ENCODE data around the gene UBXN6.

UBXN6 gene

GRCh38 chr19:4437103-4437502, 20.5 kb downstream of the UBXN6 start:
- no peak for DNase-seq

DNA sequence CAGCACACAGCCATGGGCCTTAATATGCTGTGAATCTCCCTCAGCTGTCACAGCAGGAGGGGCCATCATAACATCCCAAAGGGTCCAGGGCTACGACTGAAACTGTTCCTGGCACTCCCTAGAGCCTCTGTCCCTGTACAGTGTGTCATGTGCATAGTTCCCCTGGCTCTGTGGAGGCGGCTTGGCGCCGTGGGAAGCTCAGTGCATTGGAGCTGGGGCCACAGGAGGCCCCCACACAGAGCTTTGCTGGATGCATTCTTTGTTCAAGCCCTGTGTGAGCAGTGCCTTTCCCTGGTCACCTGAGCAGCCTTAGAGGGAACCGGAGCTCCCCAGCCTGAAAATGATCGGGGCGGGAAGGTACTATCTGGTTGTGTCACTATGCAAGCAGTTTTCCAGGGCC, 21.4 kb downstream of the UBXN6 start:
- DNase-seq, result no peak

DNA sequence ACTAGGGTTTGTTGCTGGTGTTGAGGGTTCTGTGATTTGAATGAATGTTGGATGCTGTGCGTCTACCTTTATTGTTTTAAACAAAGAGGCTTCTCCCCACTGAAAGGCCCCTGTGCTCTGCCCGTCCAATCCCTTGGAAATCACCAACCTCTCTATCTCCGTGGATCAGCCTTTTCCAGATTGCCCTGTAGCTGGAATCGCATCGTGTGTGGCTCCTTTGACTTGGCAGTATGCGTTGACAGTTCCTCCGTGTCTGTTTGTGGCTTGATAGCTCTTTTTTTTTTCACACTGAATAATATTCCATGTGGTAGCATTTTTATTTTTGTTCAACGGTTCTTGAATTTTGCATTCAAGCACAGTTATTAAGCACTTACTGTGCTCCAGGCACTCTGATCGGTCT, 23.2 kb downstream of the UBXN6 start:
- DNase-seq, result no peak

DNA sequence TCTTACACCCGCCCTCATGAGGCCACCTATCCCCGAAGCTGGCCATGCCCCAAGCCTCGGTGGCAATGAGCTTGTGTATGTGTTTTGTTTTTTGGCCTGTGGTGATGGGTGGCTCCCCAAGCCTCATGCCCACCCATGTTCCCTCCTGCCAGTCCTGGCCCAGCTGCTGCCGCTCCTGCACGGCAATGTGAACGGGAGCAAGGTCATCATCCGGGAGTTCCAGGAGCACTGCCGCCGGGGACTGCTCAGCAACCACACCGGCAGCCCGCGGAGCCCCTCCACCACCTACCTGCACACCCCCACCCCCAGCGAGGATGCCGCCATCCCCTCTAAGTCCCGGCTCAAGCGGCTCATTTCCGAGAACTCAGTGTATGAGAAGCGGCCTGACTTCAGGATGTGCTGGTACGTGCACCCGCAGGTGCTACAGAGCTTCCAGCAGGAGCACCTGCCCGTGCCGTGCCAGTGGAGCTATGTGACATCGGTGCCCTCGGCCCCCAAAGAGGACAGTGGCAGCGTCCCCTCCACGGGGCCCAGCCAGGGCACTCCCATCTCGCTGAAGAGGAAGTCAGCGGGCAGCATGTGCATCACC, 24.6 kb downstream of the UBXN6 start:
- DNase-seq, result no peak

- DNase-seq, result peak; percentile 31
Measured at GRCh38 chr19:4431808-4432674, 25.6 kb downstream of the UBXN6 start.

DNA sequence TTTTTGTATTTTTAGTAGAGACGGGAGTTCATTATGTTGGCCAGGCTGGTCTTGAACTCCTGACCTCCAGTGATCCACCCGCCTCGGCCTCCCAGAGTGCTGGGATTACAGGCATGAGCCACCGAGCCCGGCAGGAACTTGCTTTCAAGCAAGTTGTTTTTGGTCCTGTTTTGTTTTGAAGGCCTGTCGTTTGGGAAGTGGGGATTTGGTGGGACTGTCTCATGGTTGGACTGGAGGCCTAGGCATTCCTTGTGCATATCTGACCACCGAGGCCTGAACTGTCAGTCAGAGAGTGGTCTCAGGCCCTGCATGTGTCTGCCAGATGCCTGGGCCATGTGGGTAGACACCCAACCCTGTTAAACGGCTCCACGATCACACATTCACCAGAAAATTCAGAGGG, 26.3 kb downstream of the UBXN6 start:
- no peak for DNase-seq

DNA sequence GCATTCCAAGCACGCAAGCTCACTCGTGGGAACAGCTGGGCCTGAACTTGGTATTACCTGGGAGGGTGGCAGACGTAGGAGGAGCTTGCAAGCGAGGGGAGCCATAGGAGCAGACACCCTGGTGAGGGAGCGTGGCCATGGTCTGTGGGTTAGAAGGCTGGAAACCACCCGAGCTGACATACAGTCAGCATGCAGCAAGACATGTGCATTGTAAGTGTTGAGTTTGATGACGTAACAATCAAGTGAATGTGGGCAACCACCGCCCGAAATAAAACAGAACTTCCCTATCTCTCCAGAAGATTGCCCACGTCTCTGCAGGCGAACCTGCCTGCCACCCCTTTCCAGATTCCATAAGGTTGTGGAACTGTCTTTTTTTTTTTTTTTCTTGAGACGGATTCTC, 26.8 kb downstream of the UBXN6 start:
- peak; percentile 33 for DNase-seq

GRCh38 chr19:4429771-4430171, 27.8 kb downstream of the UBXN6 start:
- no peak for DNase-seq

GRCh38 chr19:4429256-4429655, 28.3 kb downstream of the UBXN6 start:
- DNase-seq, result no peak

DNA sequence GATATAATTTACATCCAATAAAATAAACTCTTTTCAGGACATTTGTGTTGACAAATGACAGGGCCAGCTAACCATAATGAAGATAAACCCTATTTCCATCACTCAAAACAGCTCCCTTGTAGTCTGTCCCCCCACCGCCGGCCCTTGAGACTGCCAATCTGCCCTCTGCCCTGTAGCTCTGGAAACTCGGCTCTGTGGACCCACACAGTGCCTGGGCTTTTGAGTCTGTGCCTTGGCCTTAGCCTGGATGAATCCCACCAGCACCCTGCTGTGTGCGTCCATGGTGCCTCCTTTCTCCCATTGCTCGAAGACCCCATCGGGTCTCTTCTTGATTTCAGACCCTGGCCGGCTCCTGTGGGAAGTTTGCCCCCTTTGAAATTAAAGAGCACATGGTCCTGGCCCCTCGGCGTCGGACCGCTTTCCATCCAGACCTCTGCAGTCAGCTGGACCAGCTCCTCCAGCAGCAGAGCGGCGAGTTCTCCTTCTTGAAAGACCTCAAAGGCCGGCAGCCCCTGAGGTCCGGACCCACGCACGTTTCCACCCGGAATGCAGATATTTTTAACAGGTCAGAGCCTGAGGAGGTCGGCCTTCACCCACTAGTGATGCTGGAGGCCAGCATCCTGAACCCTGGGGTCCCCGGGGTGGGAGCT, 29.1 kb downstream of the UBXN6 start:
- DNase-seq, result no peak

DNA sequence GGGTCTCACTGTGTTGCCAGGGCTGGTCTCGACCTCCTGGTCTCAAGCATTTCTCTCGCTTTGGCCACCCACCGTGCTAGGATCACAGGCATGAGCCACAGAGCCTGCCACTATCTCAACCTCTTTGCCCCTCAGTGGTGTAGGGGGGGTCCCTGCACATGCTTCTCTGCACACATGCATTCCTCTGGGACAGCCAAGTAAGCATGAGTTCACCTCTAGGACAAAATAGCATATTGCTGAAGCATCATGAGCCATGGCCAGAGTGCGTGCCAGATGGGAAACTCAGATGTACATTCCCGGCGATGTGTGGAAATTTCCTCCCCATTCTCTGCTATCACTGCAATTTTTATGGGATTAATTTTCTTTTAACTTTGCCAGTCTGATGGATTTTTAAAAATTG, 32.1 kb downstream of the UBXN6 start:
- no peak for DNase-seq

- no peak for DNase-seq
Measured at GRCh38 chr19:4423416-4424126, 34.0 kb downstream of the UBXN6 start.

DNA sequence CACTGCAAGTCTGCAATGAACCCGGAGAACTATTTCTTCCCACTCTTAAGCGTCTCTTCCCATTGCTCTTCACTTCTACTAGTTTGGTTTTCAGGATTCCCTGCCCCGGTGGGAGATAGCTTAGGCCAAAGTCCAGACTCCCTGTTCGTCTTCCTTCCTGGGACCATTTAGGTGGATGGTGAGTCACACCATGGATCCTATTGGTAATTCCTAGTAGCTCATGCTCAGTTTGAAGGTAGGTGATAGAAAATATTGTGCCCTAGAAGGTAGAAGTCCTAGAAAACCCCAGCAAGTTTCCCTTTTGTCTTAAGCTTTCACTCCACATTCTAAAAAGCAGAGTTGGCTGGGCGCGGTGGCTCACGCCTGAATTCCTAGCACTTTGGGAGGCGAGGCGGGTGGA, 41.3 kb downstream of the UBXN6 start:
- no peak for DNase-seq

DNA sequence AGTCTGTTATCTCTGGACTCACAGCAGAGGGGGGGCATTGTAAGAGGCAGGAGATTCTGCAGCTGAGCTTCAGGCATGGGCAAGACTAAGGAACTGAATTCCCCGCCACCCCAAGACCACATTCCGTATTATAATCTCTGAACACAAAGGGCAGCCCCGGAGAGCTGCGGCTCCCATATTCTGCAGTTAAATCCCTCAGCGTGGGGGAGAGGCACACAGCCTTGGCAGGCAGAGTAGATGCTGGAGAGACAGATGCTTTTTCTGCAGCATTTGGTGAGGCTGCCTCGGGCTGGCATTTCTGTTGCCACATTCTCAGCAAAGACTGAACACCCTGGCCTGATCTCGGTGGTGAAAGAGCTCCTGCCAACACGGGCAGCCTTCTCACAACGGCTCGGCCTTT, 42.2 kb downstream of the UBXN6 start:
- DNase-seq, result no peak

DNA sequence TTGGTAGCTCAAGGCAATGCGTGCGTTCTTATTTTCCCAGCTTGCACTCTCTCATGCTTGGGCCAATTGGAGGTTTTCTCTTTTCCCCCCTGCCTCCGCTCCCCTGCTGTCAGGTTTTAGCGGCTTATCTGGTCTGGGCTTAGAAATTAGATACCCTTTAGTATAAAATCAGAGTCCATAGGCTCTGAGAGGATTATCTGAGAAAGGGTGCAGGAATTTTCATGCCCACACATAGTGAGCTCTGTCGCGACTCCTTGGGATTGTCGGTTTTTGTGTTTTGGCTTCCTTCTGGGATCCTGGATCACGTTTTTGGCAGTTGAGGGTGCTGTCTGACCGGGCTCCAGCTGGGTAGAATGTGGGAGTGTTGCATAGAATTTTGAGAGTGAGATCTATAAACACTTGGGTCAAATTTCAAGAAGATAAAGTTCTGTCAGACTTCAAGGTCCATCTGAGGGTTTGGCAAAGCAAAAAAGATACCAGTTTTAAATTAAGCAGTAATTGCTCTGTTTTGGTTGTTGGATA, 42.7 kb downstream of the UBXN6 start:
- DNase-seq, result no peak

DNA sequence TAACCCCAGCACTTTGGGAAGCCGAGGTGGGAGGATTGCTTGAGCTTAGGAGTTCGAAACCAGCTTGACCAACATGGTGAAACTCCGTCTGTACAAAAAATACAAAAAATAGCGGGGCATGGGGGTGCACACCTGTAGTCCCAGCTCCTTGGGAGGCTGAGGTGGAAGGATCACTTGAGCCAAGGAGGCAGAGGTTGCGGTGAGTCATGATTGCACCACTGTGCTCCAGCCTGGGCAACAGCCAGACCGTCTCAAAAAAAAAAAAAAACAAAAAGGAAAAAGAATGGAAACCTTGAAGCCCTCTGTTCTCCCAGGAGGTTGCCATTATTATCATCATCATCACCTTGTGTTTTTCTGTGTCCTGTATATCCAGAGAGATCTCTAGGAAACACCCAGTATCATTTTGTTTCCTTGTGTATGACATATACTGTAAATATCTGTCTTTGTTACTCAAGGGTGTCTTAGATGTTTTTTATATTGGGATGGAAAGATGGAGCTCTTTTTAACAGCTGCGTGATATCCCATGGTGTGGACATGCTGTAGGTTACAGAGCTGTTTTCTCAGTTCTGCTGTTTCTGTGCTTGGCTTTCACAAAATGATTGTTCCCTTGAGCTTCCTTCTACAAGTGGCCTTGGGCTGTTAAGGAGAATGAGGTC, 43.3 kb downstream of the UBXN6 start:
- no peak for DNase-seq

DNA sequence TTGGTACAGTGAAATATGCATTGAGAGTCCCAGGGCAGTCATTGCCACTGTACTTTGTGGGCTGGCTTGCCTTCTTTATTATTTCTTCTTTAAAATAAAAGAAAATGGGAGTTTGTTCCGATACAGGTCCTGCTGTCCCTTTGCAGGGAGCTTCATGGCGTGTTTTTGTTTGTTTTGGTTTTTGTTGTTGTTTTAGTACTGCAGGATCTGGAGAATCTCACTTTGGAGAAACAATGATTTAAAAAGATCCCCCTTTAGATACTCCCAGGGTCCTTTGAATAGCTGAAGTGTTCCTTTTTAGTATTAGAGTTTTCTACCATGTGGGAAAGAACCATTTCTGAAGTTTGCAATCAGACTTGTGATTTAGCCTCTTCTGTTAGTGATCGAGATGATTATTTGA, 44.0 kb downstream of the UBXN6 start:
- DNase-seq, result no peak

DNA sequence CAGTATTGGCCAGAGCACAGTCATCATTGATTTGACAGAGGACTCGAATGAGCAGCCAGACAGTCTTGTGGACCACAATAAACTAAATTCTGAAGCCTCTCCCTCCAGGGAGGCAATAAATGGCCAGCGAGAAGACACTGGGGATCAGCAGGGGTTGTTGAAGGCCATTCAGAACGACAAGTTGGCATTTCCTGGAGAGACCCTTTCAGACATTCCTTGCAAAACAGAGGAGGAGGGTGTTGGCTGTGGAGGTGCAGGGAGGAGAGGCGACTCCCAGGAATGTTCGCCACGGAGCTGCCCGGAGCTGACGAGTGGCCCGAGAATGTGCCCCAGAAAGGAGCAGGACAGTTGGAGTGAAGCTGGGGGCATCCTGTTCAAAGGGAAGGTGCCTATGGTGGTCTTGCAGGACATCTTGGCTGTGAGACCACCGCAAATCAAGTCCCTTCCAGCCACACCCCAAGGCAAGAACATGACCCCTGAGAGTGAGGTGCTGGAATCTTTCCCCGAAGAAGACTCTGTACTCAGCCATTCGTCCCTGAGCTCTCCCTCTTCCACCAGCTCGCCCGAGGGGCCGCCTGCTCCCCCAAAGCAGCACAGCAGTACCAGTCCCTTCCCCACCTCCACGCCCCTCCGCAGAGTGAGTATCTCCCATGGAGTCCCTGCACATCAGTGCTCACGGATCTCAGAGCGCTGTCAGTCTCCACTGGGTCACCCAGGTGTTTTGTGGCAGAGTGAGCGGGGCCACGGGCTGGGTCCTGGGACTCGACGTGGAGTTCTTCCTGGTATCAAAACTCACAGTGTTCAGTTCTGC, 48.3 kb downstream of the UBXN6 start:
- DNase-seq, result no peak

DNA sequence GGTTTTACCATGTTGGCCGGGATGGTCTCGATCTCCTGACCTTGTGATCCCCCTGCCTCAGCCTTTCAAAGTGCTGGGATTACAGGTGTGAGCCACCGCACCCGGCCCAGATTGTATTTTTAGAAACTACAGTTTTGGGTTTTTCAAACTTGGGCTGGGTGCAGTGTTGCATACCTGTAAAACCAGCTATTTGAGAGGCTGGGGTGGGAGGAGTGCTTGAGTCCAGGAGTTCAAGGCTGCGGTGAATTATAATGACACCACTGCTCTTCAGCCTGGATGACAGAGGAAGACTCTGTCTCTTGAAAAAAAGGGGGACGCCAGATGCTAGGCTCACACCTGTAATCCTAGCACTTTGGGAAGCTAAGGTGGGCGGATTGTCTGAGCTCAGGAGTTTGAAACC, 51.0 kb downstream of the UBXN6 start:
- DNase-seq, result no peak

- DNase-seq, result no peak
Measured at GRCh38 chr19:4405977-4406376, 51.6 kb downstream of the UBXN6 start.

DNA sequence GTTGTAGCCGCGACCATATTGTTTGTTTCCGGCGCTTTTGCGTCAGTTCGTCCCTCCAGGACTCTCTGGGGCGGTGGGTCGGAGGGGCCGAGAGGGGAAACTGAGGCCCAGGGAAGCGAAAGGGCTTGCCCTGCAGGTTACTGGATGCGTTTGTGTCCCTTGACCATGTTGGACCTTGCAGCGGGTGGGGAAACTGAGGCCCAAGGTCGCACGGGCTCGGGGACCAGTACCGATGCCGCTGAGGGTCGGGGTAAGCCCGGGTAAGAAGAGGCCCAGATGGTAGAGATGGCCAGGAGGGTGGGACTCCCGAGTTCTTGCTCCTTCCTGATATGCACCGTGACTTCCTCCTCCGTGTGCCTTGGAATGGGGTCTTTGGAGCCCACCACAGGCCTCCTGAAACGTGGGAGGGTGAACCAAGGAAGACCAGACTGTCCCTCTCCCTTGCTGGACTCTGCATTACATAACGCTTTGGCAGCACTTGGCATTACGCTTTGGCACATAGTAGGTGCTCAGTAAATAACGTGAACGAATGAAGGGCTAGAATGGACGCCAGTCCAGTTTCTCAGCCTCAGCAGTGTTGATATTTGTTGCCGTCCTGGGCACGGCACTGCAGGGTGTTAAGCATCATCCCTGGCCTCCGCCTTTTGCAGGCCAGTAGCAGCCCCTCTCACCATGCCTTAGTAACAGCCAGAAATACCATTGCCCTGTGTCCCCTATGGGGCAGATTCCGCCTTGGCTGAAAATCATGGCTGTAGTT, 54.4 kb downstream of the UBXN6 start:
- DNase-seq, result no peak

All from CD4-positive, alpha-beta T cell treated with Interleukin-17A for 1 hour (primary cell).